Measurements from ENCODE around the gene OR4D1. TPM values are rescaled to one million over a fixed set of nuclear protein-coding genes. Genes with fewer than 3 reads are reported as not detected.

OR4D1 gene
- total and polyA plus RNA-seq, 9 of the 15 experiments (the other 6 are each of a cell fraction or from before 2014, with no cell fraction given), result not detected

- TF ChIP-seq REST (IDR thresholded peaks at IDR 0.05; ENCODE audit: borderline replicate concordance) (no peak), REST (CRISPR knock-in tag; IDR thresholded peaks at IDR 0.05; ENCODE audit: low read depth) (no peak), POLR2H (tag; IDR thresholded peaks at IDR 0.05; ENCODE audit: low read depth) (no peak), HMG20B (CRISPR knock-in tag; IDR thresholded peaks at IDR 0.05) (no peak), RBFOX2 (IDR thresholded peaks at IDR 0.05; ENCODE audit: low read depth, low read length) (no peak), NEUROD1 (IDR thresholded peaks at IDR 0.05; ENCODE audit: borderline replicate concordance, low read depth, low read length, partially characterized antibody) (no peak), ESRRB (CRISPR knock-in tag; IDR thresholded peaks at IDR 0.05; ENCODE audit: borderline replicate concordance) (no peak)
- TF ChIP-seq, protein P1, sequence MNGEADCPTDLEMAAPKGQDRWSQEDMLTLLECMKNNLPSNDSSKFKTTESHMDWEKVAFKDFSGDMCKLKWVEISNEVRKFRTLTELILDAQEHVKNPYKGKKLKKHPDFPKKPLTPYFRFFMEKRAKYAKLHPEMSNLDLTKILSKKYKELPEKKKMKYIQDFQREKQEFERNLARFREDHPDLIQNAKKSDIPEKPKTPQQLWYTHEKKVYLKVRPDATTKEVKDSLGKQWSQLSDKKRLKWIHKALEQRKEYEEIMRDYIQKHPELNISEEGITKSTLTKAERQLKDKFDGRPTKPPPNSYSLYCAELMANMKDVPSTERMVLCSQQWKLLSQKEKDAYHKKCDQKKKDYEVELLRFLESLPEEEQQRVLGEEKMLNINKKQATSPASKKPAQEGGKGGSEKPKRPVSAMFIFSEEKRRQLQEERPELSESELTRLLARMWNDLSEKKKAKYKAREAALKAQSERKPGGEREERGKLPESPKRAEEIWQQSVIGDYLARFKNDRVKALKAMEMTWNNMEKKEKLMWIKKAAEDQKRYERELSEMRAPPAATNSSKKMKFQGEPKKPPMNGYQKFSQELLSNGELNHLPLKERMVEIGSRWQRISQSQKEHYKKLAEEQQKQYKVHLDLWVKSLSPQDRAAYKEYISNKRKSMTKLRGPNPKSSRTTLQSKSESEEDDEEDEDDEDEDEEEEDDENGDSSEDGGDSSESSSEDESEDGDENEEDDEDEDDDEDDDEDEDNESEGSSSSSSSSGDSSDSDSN (IDR thresholded peaks at IDR 0.05; ENCODE audit: borderline replicate concordance in 1 of 2, low read depth in 2 of 2, low read length in 2 of 2), result no peak
Observed at GRCh38 chr17:58186591-58186990, 38.4 kb downstream of the OR4D1 start (continued).
